A549 (cell line): ENCODE measurements around the gene RAPGEF5.

Experiments
- CBX2 ChIP-seq: fragments of 200-600 bp; sonication (generic); IDR thresholded peaks from 2 replicates; pipeline ENCODE4 v1.6.1; 2016; ENCODE audit warnings: low read depth, mild to moderate bottlenecking, borderline replicate concordance
- CTCF ChIP-seq: fragments of >200 bp; sonication (Bioruptor Twin); formaldehyde crosslinking; IDR thresholded peaks from 3 replicates; pipeline ENCODE4 v1.5.1; 2016
- EHF ChIP-seq: fragments of 250-450 bp; sonication (Bioruptor Pico); IDR thresholded peaks from 2 replicates; pipeline ENCODE4 v1.5.0; 2020; ENCODE audit warnings: mild to moderate bottlenecking
- JUN ChIP-seq, 2 experiments: fragments of >200 bp; sonication (Bioruptor Twin); formaldehyde crosslinking; IDR thresholded peaks; 2 replicates in 1 of 2; 3 replicates in 1 of 2; pipeline ENCODE4 v1.6.1; 2016 to 2017
- KDM1A ChIP-seq: fragments of 200-600 bp; sonication (generic); IDR thresholded peaks from 2 replicates; pipeline ENCODE4 v1.6.1; 2016; ENCODE audit warnings: low read depth, mild to moderate bottlenecking
- POLR2A ChIP-seq: IDR thresholded peaks from 2 replicates; pipeline ENCODE4 v1.6.1; 2012; ENCODE audit warnings: mild to moderate bottlenecking, low read length
- RAD21 ChIP-seq, 2 experiments: fragments of >200 bp in 1 of 2; sonication (Bioruptor Twin) in 1 of 2; formaldehyde crosslinking in 1 of 2; IDR thresholded peaks in 1 of 2; conservative IDR thresholded peaks in 1 of 2; 2 replicates in 1 of 2; 3 replicates in 1 of 2; pipeline ENCODE4 v1.6.1; 2012 to 2018; ENCODE audit warnings: inconsistent platforms in 1 of 2
- RNF2 ChIP-seq: fragments of 200-600 bp; sonication (generic); IDR thresholded peaks from 2 replicates; pipeline ENCODE4 v1.6.1; 2016; ENCODE audit warnings: low read depth, mild to moderate bottlenecking, antibody characterized with exemption, moderate library complexity, borderline replicate concordance
- SREBF2 ChIP-seq: fragments of 450-650 bp; IDR thresholded peaks from 2 replicates; pipeline ENCODE4 v1.6.1; 2014; ENCODE audit warnings: mild to moderate bottlenecking, moderate library complexity

- TF ChIP-seq CTCF (no peak), JUN (IDR thresholded peaks at IDR 0.05) (no peak), EHF (CRISPR knock-in tag) (no peak), RAD21 (conservative IDR thresholded peaks at IDR 0.05 in 1 of 2, IDR thresholded peaks at IDR 0.05 in 1 of 2) (no peak), KDM1A (no peak), SREBF2 (no peak), CBX2 (no peak), POLR2A (no peak), RNF2 (no peak)
Observed at GRCh38 chr7:22138106-22138505, 218.8 kb downstream of the RAPGEF5 start.
